Type B pancreatic cell (in vitro differentiated cells): Measurements from ENCODE around the gene SOX13. TPM values are rescaled to one million over a fixed set of nuclear protein-coding genes. Genes with fewer than 3 reads are reported as not detected.

Source experiments
- DNase-seq: peaks from one replicate; pipeline ENCODE4 v3.0.0; 2021; ENCODE audit warnings: mixed read lengths; ENCODE audit not compliant: unreplicated experiment; ENCODE audit errors: extremely low spot score
- H3K27ac Mint-ChIP-seq: 2 replicates; pipeline ENCODE4 v1.8.0; 2021; ENCODE audit warnings: mild to moderate bottlenecking, mixed read lengths
- H3K27me3 Mint-ChIP-seq: 2 replicates; pipeline ENCODE4 v1.8.0; 2021; ENCODE audit warnings: mixed read lengths
- H3K36me3 Mint-ChIP-seq: 2 replicates; pipeline ENCODE4 v1.8.0; 2021; ENCODE audit warnings: mixed read lengths
- H3K4me1 Mint-ChIP-seq: one replicate; pipeline ENCODE4 v1.8.0; 2021; ENCODE audit warnings: mixed read lengths; ENCODE audit not compliant: unreplicated experiment
- H3K4me3 Mint-ChIP-seq: 2 replicates; pipeline ENCODE4 v1.8.0; 2021; ENCODE audit warnings: mild to moderate bottlenecking, mixed read lengths
- H3K9me3 Mint-ChIP-seq: 2 replicates; pipeline ENCODE4 v1.8.0; 2021; ENCODE audit warnings: mixed read lengths
- CTCF ChIP-seq: fragments of 200-600 bp; sonication (generic); conservative IDR thresholded peaks from 2 replicates; pipeline ENCODE4 v1.5.0; 2021; ENCODE audit warnings: antibody characterized with exemption, mild to moderate bottlenecking
- total RNA-seq: library from RNA; stranded (reverse); gene quantifications from 2 replicates; pipeline ENCODE4 v1.2.1, GENCODE V29; 2021; ENCODE audit warnings: low replicate concordance

The SOX13 gene
- total RNA-seq, 1 donor from 2014 or later: 39.4 TPM

GRCh38 chr1:204093421-204093717 lies 20.5 kb downstream of the SOX13 start:
- peak overlapping the region; percentile 61 for H3K27ac Mint-ChIP-seq
- no peak for DNase-seq
- H3K27me3 Mint-ChIP-seq: no peaks in the 10 kb centered on the region
- no peak for TF ChIP-seq CTCF
- H3K9me3 Mint-ChIP-seq: no peaks in the 10 kb centered on the region
- peaks cover 77% of the 10 kb centered on the region for H3K4me1 Mint-ChIP-seq
- H3K36me3 Mint-ChIP-seq: peaks cover 5% of the 10 kb centered on the region
- peak overlapping the region; percentile 31 for H3K4me3 Mint-ChIP-seq

GRCh38 chr1:204093781-204094180 lies 20.9 kb downstream of the SOX13 start:
- H3K4me3 Mint-ChIP-seq: peak overlapping the region; percentile 71
- peaks cover 5% of the 10 kb centered on the region for H3K36me3 Mint-ChIP-seq
- DNase-seq: no peak
- H3K27ac Mint-ChIP-seq: peak overlapping the region; percentile 61
- no peaks in the 10 kb centered on the region for H3K27me3 Mint-ChIP-seq
- TF ChIP-seq CTCF: no peak
- H3K9me3 Mint-ChIP-seq: no peaks in the 10 kb centered on the region
- H3K4me1 Mint-ChIP-seq: peaks cover 72% of the 10 kb centered on the region

DNA sequence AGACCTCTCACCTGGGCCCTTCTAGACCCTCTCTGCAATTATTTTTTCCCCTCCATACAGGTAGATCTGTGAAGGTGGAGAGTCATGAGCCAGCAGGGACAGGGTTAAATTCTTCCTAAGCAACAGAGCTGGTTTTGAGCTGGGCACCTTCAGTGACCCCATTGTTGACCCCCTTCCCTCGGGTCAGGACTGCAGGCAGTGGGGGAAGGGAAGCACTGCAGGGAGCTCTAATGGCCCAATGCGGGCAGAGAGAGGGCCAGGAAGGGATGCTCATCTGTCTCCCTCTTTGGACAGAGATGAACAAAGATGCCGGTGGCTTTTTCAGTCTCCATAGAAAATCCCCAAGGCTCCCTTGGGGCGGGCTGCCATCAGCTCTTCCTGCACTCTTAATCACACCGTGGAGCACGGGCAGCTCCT lies 21.4 kb downstream of the SOX13 start:
- DNase-seq: no peak
- Mint-ChIP-seq H3K36me3 (peaks cover 5% of the 10 kb centered on the region), H3K4me1 (peaks cover 67% of the 10 kb centered on the region), H3K27me3 (no peaks in the 10 kb centered on the region), H3K4me3 (peak overlapping the region; percentile 71), H3K9me3 (no peaks in the 10 kb centered on the region), H3K27ac (peak overlapping the region; percentile 61)
- no peak for TF ChIP-seq CTCF

DNA sequence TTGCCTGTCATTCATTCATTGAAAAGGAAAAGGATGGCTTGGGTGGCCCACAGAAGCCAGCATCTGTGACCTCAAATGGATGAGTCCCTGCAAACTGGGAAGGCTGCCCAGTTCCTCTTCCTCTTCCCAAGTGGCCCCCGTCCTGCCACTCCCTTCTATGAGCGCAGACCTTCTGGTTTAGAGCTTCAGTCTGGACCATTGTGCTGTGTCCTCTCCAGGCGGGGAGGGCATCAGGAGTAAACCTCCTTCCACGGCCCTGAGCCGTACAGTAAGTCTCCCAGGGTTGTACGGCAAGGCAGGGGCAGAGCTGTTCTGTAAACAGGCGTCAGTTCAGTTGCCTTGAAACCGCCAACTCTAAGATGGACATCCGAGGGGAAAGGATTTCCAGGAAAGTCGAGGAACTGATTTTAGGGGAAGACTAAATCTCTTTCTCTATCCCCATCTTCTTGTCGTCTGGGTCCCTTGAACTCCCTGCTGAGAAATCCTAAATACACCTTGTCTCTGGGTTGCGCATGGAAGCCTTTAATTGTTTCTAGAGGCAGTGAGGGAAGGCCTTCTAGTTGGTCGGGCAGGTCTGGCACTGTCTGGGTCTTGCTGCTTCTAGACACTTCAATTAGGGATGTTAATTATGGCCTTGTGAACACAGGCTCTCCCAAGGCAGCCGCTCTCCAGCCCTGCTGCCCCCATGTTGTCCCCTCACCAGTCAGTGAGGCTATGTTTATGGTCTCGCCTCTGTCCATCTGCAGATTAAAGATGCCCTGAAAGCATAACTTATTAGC lies 22.1 kb downstream of the SOX13 start:
- no peak for DNase-seq
- no peaks in the 10 kb centered on the region for H3K9me3 Mint-ChIP-seq
- H3K4me3 Mint-ChIP-seq: peak overlapping the region; percentile 71
- H3K27ac Mint-ChIP-seq: peak overlapping the region; percentile 61
- no peak for TF ChIP-seq CTCF
- peaks cover 5% of the 10 kb centered on the region for H3K36me3 Mint-ChIP-seq
- H3K27me3 Mint-ChIP-seq: no peaks in the 10 kb centered on the region
- H3K4me1 Mint-ChIP-seq: peaks cover 60% of the 10 kb centered on the region

DNA sequence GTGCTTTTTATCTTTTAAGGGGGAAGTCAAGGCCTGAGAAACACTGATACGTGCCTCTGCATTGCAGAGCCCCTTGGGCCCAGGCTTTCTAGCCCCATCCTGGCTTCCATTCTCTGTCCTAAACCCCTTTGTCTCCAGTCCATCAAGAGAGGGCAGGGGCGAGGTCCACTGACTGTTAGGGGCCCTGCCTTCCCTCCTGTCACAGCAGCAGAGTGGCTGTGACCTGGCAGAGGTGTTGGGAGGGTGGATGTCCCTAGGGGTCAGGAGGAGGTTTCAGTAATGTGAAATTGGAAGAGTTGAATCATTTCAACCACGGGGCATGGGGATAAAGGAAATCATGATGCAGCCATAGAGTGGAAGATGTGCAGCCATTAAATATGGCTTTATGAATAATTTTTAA lies 24.0 kb downstream of the SOX13 start:
- Mint-ChIP-seq H3K9me3 (no peaks in the 10 kb centered on the region), H3K27me3 (no peaks in the 10 kb centered on the region), H3K4me3 (no peak overlapping the region), H3K4me1 (peaks cover 46% of the 10 kb centered on the region), H3K27ac (no peak overlapping the region), H3K36me3 (no peaks in the 10 kb centered on the region)
- TF ChIP-seq CTCF: no peak
- DNase-seq: no peak
